ENCODE results near the gene DCP2. TPM values are rescaled to one million over a fixed set of nuclear protein-coding genes. Genes with fewer than 3 reads are reported as not detected.

The DCP2 gene
- total and polyA plus RNA-seq, 7 donors, result 5.5 to 26.8 (median 18.1) TPM

DNA sequence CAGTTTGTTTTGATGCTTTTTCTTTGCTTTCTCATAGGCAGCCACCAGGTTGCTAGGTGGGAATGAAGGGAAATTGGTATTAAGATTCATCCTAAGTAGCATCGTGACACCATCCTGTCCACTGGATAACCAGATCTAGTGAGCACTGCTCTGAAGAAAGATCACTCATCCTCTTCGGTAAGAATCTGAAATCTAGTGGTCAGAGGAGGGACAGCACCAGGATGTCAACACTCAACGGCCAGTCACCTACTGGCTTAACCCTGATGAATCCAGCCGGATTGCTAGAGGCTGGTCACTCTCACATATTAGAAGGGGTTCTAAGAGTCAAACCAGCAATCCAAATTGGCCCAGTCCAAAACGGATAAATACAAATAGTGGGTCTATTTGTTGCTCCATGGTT, 50.8 kb downstream of the DCP2 start:
- no peak for DNase-seq
- Histone ChIP-seq H3K9me3 (no peaks in the 10 kb centered on the region), H3K27ac (no peak overlapping the region), H3K36me3 (peaks cover 0 to 34% (median 0%) of the 10 kb centered on the region in 4 donors), H3K4me1 (no peaks in the 10 kb centered on the region), H3K4me3 (no peak overlapping the region), H3K27me3 (no peaks in the 10 kb centered on the region)
- intact Hi-C loops (cut with DNase I), result no loop called here
- 94 to 95% methylated on average over 5 of the region's 5 CpGs for WGBS, 2 donors
- TF ChIP-seq, protein P1, sequence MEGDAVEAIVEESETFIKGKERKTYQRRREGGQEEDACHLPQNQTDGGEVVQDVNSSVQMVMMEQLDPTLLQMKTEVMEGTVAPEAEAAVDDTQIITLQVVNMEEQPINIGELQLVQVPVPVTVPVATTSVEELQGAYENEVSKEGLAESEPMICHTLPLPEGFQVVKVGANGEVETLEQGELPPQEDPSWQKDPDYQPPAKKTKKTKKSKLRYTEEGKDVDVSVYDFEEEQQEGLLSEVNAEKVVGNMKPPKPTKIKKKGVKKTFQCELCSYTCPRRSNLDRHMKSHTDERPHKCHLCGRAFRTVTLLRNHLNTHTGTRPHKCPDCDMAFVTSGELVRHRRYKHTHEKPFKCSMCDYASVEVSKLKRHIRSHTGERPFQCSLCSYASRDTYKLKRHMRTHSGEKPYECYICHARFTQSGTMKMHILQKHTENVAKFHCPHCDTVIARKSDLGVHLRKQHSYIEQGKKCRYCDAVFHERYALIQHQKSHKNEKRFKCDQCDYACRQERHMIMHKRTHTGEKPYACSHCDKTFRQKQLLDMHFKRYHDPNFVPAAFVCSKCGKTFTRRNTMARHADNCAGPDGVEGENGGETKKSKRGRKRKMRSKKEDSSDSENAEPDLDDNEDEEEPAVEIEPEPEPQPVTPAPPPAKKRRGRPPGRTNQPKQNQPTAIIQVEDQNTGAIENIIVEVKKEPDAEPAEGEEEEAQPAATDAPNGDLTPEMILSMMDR (IDR thresholded peaks at IDR 0.05), result no peak
- TF ChIP-seq POLR2AphosphoS5 (IDR thresholded peaks at IDR 0.05) (no peak), EP300 (IDR thresholded peaks at IDR 0.05) (no peak), POLR2A (IDR thresholded peaks at IDR 0.05) (no peak)

DNA sequence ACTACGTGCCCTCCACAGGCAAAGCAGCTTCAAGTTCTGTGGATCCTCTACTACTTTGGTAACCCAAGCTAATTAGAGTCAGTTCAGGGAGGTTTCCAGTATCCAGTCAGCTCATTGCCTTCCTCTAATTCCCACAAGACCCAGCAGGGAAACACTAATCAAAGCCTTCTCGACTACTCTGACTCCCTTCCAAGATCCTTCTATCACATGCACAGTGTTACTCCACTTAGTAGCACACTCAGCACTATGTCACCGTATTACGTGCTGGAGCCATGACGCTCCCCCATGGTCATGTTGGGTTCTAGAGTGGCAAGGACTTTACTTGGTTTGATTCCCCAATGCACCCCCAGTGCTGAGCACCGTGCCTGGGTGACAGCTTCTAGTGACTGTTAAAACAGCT, 53.0 kb downstream of the DCP2 start:
- Histone ChIP-seq H3K4me1 (peaks cover 0 to 9% (median 0%) of the 10 kb centered on the region in 4 donors), H3K9me3 (no peaks in the 10 kb centered on the region), H3K4me3 (no peak overlapping the region), H3K27me3 (no peaks in the 10 kb centered on the region), H3K27ac (no peak overlapping the region), H3K36me3 (peaks cover 0 to 34% (median 0%) of the 10 kb centered on the region in 4 donors)
- TF ChIP-seq EP300 (IDR thresholded peaks at IDR 0.05) (no peak), POLR2A (IDR thresholded peaks at IDR 0.05) (no peak), POLR2AphosphoS5 (IDR thresholded peaks at IDR 0.05) (no peak)
- TF ChIP-seq, protein P1 (IDR thresholded peaks at IDR 0.05), result no peak
- no peak for DNase-seq
- intact Hi-C loops (cut with DNase I), result no loop called here
- WGBS, 2 donors, result 78 to 80% methylated on average over 6 of the region's 6 CpGs

DNA sequence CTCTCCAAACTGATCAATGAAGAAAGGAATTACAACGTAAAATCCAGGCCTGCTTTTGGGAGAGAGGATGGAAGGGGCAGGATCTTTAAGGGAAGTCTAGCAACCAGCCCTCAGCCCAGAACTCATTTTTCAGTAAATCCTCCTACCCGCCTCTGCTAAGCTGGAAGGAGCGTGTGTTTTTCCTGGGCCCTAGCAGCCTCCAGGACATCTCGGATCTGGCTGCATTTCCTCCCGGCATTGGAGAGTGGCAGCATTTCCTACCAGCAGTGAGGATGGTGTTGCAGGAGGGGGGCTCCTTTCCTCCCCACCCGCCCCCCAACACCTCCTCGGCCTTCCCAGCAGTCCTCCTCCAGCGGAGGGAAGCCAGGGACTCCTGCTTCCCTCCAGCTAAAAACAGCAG, 54.5 kb downstream of the DCP2 start:
- intact Hi-C loops (cut with DNase I), result no loop called here
- Histone ChIP-seq H3K27me3 (no peaks in the 10 kb centered on the region), H3K27ac (no peak overlapping the region), H3K4me3 (no peak overlapping the region), H3K36me3 (peaks cover 0 to 28% (median 0%) of the 10 kb centered on the region in 4 donors), H3K9me3 (no peaks in the 10 kb centered on the region), H3K4me1 (peaks cover 0 to 9% (median 0%) of the 10 kb centered on the region in 4 donors)
- no peak for DNase-seq
- 88 to 95% methylated on average over 8 of the region's 8 CpGs for WGBS, 2 donors
- TF ChIP-seq POLR2AphosphoS5 (IDR thresholded peaks at IDR 0.05) (no peak), POLR2A (IDR thresholded peaks at IDR 0.05) (no peak), EP300 (IDR thresholded peaks at IDR 0.05) (no peak)
- TF ChIP-seq, protein P1 (IDR thresholded peaks at IDR 0.05), result no peak

DNA sequence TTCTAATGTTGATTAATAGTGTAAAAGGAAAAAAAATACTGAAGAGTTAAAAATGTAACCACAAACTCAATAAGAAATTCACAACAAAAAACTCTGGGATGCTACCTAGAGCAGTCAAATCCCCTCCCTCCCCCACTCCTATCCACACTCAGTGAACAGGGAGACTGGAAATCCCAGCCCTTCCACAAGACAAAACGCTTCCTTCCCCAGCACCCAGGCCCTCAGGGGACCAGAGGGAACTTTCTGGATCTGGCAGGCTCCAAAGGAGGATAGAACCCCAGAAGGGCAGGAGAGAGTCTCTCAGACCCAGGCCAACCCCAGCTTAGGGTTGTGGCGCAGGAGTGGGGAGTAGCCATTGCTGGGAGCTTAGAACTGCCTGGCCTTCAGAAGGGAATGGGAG, 55.0 kb downstream of the DCP2 start:
- Histone ChIP-seq H3K9me3 (no peaks in the 10 kb centered on the region), H3K4me1 (peaks cover 0 to 9% (median 0%) of the 10 kb centered on the region in 4 donors), H3K27me3 (no peaks in the 10 kb centered on the region), H3K27ac (no peak overlapping the region), H3K4me3 (no peak overlapping the region), H3K36me3 (peaks cover 0 to 24% (median 0%) of the 10 kb centered on the region in 4 donors)
- TF ChIP-seq POLR2A (IDR thresholded peaks at IDR 0.05) (no peak), POLR2AphosphoS5 (IDR thresholded peaks at IDR 0.05) (no peak), EP300 (IDR thresholded peaks at IDR 0.05) (no peak)
- TF ChIP-seq, protein P1 (IDR thresholded peaks at IDR 0.05), result no peak
- WGBS, 2 donors, result 91 to 94% methylated on average over 2 of the region's 2 CpGs
- intact Hi-C loops (cut with DNase I), result no loop called here
- DNase-seq, result no peak

DNA sequence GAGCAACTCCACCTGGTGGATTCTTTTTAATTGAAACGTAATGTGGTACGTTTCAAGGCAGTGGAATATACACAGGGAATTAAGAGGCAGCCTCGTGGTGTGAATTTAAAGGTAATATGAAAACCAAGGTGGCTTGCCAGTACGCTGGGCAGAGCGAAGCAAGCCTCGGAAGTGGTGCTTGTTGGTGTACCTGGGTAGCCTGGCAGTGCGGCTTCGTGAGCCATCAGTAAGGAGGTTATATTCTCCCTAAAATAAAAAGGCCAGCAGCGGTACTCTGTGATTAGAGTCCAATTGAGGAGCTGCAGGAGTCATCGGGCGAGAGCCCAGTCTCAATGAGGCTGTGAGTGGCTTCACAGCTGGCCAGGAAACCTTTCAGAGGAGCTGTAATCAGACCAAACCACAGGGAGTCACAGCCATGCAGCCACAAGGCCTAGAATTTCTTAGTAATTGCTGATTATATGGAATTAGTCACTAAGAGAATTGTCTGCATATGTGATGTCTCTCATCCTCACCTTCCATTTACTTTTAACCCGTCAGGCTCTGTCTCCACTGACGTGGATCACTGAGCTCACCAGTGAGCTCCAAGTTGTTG, 57.7 kb downstream of the DCP2 start:
- Histone ChIP-seq H3K4me3 (no peak overlapping the region), H3K4me1 (peaks cover 0 to 9% (median 0%) of the 10 kb centered on the region in 4 donors), H3K27ac (no peak overlapping the region), H3K27me3 (no peaks in the 10 kb centered on the region), H3K36me3 (no peaks in the 10 kb centered on the region), H3K9me3 (no peaks in the 10 kb centered on the region)
- TF ChIP-seq POLR2A (IDR thresholded peaks at IDR 0.05) (no peak), EP300 (IDR thresholded peaks at IDR 0.05) (no peak), POLR2AphosphoS5 (IDR thresholded peaks at IDR 0.05) (no peak)
- TF ChIP-seq, protein P1 (IDR thresholded peaks at IDR 0.05), result no peak
- no peak for DNase-seq
- WGBS, 2 donors, result 93 to 94% methylated on average over 13 of the region's 13 CpGs
- intact Hi-C loops (cut with DNase I), result no loop called here
